H1 (cell line): ENCODE results near the gene APBA2. TPM values are rescaled to one million over a fixed set of nuclear protein-coding genes. Genes with fewer than 3 reads are reported as not detected.

Experiments used
- CTCF ChIA-PET: fragments of 300-600 bp; sonication (Branson Sonifier 250); formaldehyde crosslinking; loops from one replicate; lab custom pipeline; 2021; ENCODE audit not compliant: partially characterized antibody; lab: Charles Lee
- POLR2A ChIA-PET: fragments of 300-600 bp; sonication (Branson Sonifier 250); formaldehyde crosslinking; loops from one replicate; lab custom pipeline; 2021; ENCODE audit warnings: inconsistent platforms; ENCODE audit not compliant: partially characterized antibody; lab: Charles Lee
- DNase-seq, 2 experiments: peaks; one replicate each; pipeline versions ENCODE4 v3.0.0 to v3.0.0-alpha.2; 2010 to 2022; ENCODE audit warnings: low spot score in 2 of 2, low read depth in 1 of 2, mixed read lengths in 1 of 2
- FAIRE-seq: peaks from 2 replicates; lab custom pipeline; 2011; peaks lifted over from hg19 to GRCh38; lab: Jason Lieb, UNC
- H2AFZ ChIP-seq: 2 replicates; pipeline ENCODE4 v1.8.1; 2012; ENCODE audit warnings: low read length, inconsistent platforms
- H2AK5ac ChIP-seq: 2 replicates; pipeline ENCODE4 v1.6.1; 2013; ENCODE audit warnings: low read depth, low read length
- H2BK120ac ChIP-seq: replicated peaks from 2 replicates; pipeline ENCODE3; 2013; ENCODE audit warnings: low read depth, low read length, inconsistent platforms
- H2BK12ac ChIP-seq: 2 replicates; pipeline ENCODE4 v1.6.1; 2013; ENCODE audit warnings: low read depth, low read length
- H2BK15ac ChIP-seq: 2 replicates; pipeline ENCODE4 v1.6.1; 2013; ENCODE audit warnings: low read length
- H2BK20ac ChIP-seq: 2 replicates; pipeline ENCODE4 v1.6.1; 2013; ENCODE audit warnings: low read length
- H2BK5ac ChIP-seq: 2 replicates; pipeline ENCODE4 v1.6.1; 2013; ENCODE audit warnings: low read depth, low read length
- H3K14ac ChIP-seq: 2 replicates; pipeline ENCODE4 v1.6.1; 2013; ENCODE audit warnings: inconsistent platforms; ENCODE audit not compliant: insufficient read length
- H3K18ac ChIP-seq: 2 replicates; pipeline ENCODE4 v1.6.1; 2013; ENCODE audit warnings: low read length; ENCODE audit errors: extremely low read depth
- H3K23ac ChIP-seq: 2 replicates; pipeline ENCODE4 v1.6.1; 2013; ENCODE audit warnings: inconsistent platforms; ENCODE audit not compliant: insufficient read length
- H3K23me2 ChIP-seq: 2 replicates; pipeline ENCODE4 v1.6.1; 2013; ENCODE audit warnings: low read depth, low read length
- H3K27ac ChIP-seq: 2 replicates; pipeline ENCODE4 v1.6.1; 2011; ENCODE audit warnings: low read depth, low read length, inconsistent platforms
- H3K27me3 ChIP-seq, 4 experiments: replicated peaks in 1 of 4; 1 replicate in 1 of 4; 2 replicates in 3 of 4; pipeline versions ENCODE4 v1.6.1 to v1.8.1; 2011 to 2013; ENCODE audit warnings: low read length in 3 of 4, mild to moderate bottlenecking in 3 of 4, inconsistent platforms in 2 of 4, mixed read lengths in 2 of 4, moderate library complexity in 1 of 4; ENCODE audit not compliant: control insufficient read depth in 3 of 4, insufficient read depth in 3 of 4; ENCODE audit errors: extremely low read depth in 1 of 4
- H3K36me3 ChIP-seq, 4 experiments: 2 replicates each; pipeline versions ENCODE4 v1.6.1 to v1.8.1; 2011 to 2013; ENCODE audit warnings: mild to moderate bottlenecking in 4 of 4, low read length in 3 of 4, moderate library complexity in 2 of 4, control low read depth in 1 of 4, inconsistent platforms in 1 of 4; ENCODE audit not compliant: insufficient read depth in 4 of 4, control insufficient read depth in 2 of 4
- H3K4ac ChIP-seq: replicated peaks from 2 replicates; pipeline ENCODE3; 2013; ENCODE audit warnings: low read length, low read depth, mixed read lengths, inconsistent platforms; ENCODE audit not compliant: insufficient read length
- H3K4me1 ChIP-seq, 4 experiments: replicated peaks in 1 of 4; 1 replicate in 1 of 4; 2 replicates in 3 of 4; pipeline versions ENCODE4 v1.6.1 to v1.8.1; 2011 to 2013; ENCODE audit warnings: low read length in 3 of 4, inconsistent platforms in 2 of 4, mixed read lengths in 1 of 4; ENCODE audit not compliant: insufficient read depth in 4 of 4, control insufficient read depth in 3 of 4
- H3K4me2 ChIP-seq, 2 experiments: 2 replicates each; pipeline versions ENCODE4 v1.6.1 to v1.8.1; 2011 to 2013; ENCODE audit warnings: low read depth in 2 of 2, low read length in 2 of 2, control low read depth in 1 of 2, inconsistent platforms in 1 of 2, mild to moderate bottlenecking in 1 of 2; ENCODE audit not compliant: insufficient read depth in 1 of 2
- H3K4me3 ChIP-seq, 4 experiments: fragments of 200-600, 300-600 bp in 1 of 4; sonication (generic), shearing (Covaris generic), sonication (Bioruptor Twin) in 1 of 4; 2 replicates each; pipeline versions ENCODE4 v1.5.1 to v1.8.1; 2011 to 2016; ENCODE audit warnings: low read length in 4 of 4, low read depth in 3 of 4, control low read depth in 2 of 4, inconsistent platforms in 2 of 4, mild to moderate bottlenecking in 2 of 4, mixed read lengths in 1 of 4, moderate library complexity in 1 of 4; ENCODE audit not compliant: insufficient read depth in 2 of 4; ENCODE audit errors: extremely low read depth in 1 of 4
- H3K56ac ChIP-seq: replicated peaks from 2 replicates; pipeline ENCODE3; 2013; ENCODE audit warnings: low read depth, mild to moderate bottlenecking, mixed read lengths, low read length, inconsistent platforms; ENCODE audit not compliant: insufficient read length
- H3K79me1 ChIP-seq: 2 replicates; pipeline ENCODE4 v1.6.1; 2013; ENCODE audit warnings: low read depth, low read length, control low read depth
- H3K79me2 ChIP-seq, 2 experiments: 2 replicates each; pipeline versions ENCODE4 v1.6.1 to v1.8.1; 2012 to 2013; ENCODE audit warnings: low read length in 2 of 2, mild to moderate bottlenecking in 2 of 2, inconsistent platforms in 1 of 2; ENCODE audit not compliant: insufficient read depth in 2 of 2, control insufficient read depth in 1 of 2
- H3K9ac ChIP-seq, 4 experiments: replicated peaks in 1 of 4; 1 replicate in 1 of 4; 2 replicates in 3 of 4; pipeline versions ENCODE4 v1.6.1 to v1.8.1; 2011 to 2013; ENCODE audit warnings: low read depth in 3 of 4, low read length in 3 of 4, control low read depth in 2 of 4, mild to moderate bottlenecking in 2 of 4, moderate library complexity in 2 of 4, inconsistent platforms in 1 of 4; ENCODE audit errors: extremely low read depth in 1 of 4
- H3K9me3 ChIP-seq, 2 experiments: 2 replicates each; pipeline versions ENCODE4 v1.6.1 to v1.8.1; 2012 to 2013; ENCODE audit warnings: mild to moderate bottlenecking in 2 of 2, moderate library complexity in 2 of 2, control low read depth in 1 of 2, inconsistent platforms in 1 of 2, low read depth in 1 of 2, low read length in 1 of 2, mixed read lengths in 1 of 2; ENCODE audit not compliant: insufficient read depth in 2 of 2
- H4K20me1 ChIP-seq, 2 experiments: replicated peaks in 1 of 2; 2 replicates each; pipeline versions ENCODE3 to v1.8.1; 2011 to 2013; ENCODE audit warnings: inconsistent platforms in 2 of 2, low read length in 2 of 2, mild to moderate bottlenecking in 1 of 2; ENCODE audit not compliant: insufficient read depth in 2 of 2, control insufficient read depth in 1 of 2
- H4K5ac ChIP-seq: 2 replicates; pipeline ENCODE4 v1.6.1; 2013; ENCODE audit warnings: low read length, low read depth, mixed read lengths, inconsistent platforms; ENCODE audit not compliant: insufficient read length
- H4K8ac ChIP-seq: 2 replicates; pipeline ENCODE4 v1.8.0; 2013; ENCODE audit warnings: mild to moderate bottlenecking, moderate library complexity, low read length, inconsistent platforms; ENCODE audit not compliant: insufficient read depth; ENCODE audit errors: extremely low read depth
- H4K91ac ChIP-seq: replicated peaks from 2 replicates; pipeline ENCODE3; 2013; ENCODE audit warnings: low read length, mixed read lengths, inconsistent platforms; ENCODE audit not compliant: insufficient read length
- ASH2L ChIP-seq: fragments of 200-600, 300-600 bp; sonication (generic); IDR thresholded peaks from one replicate; pipeline ENCODE4 v1.7.1; 2017; ENCODE audit warnings: low read length
- BACH1 ChIP-seq: IDR thresholded peaks from 2 replicates; pipeline ENCODE4 v1.6.1; 2012; ENCODE audit warnings: low read length, improper control_type of control experiment
- CBX5 ChIP-seq: fragments of 300-800, 300-1000 bp; sonication (generic); IDR thresholded peaks from 2 replicates; pipeline ENCODE4 v1.7.1; 2016; ENCODE audit warnings: antibody characterized with exemption, low read length, low read depth
- CTBP2 ChIP-seq: IDR thresholded peaks from 2 replicates; pipeline ENCODE4 v1.7.0; 2011; ENCODE audit warnings: borderline replicate concordance, mild to moderate bottlenecking, moderate library complexity, mixed read lengths, low read length; ENCODE audit not compliant: insufficient read depth, insufficient read length
- EGR1 ChIP-seq: IDR thresholded peaks from 2 replicates; pipeline ENCODE4 v1.6.1; 2011; ENCODE audit warnings: low read depth, low read length, borderline replicate concordance
- EP300 ChIP-seq, 2 experiments: IDR thresholded peaks; 1 replicate in 1 of 2; 2 replicates in 1 of 2; pipeline ENCODE4 v1.6.1; 2011 to 2012; ENCODE audit warnings: low read depth in 2 of 2, low read length in 2 of 2, mild to moderate bottlenecking in 2 of 2, borderline replicate concordance in 1 of 2, inconsistent platforms in 1 of 2, moderate library complexity in 1 of 2
- HDAC2 ChIP-seq, 2 experiments: fragments of 300-600 bp in 1 of 2; sonication (generic) in 1 of 2; IDR thresholded peaks; 2 replicates each; pipeline ENCODE4 v1.6.1; 2011 to 2012; ENCODE audit warnings: low read depth in 2 of 2, low read length in 2 of 2, mild to moderate bottlenecking in 2 of 2, moderate library complexity in 2 of 2, borderline replicate concordance in 1 of 2, inconsistent platforms in 1 of 2
- KDM5A ChIP-seq: fragments of 200-600 bp; IDR thresholded peaks from 2 replicates; pipeline ENCODE4 v1.7.1; 2012; ENCODE audit warnings: mild to moderate bottlenecking, low read length, inconsistent platforms, mixed read lengths
- NRF1 ChIP-seq: IDR thresholded peaks from 2 replicates; pipeline ENCODE4 v1.6.1; 2011; ENCODE audit warnings: mild to moderate bottlenecking, low read depth, low read length, improper control_type of control experiment
- POLR2A ChIP-seq, 2 experiments: IDR thresholded peaks; 1 replicate in 1 of 2; 2 replicates in 1 of 2; pipeline ENCODE4 v1.6.1; 2011; ENCODE audit warnings: low read depth in 2 of 2, low read length in 2 of 2, mild to moderate bottlenecking in 2 of 2; ENCODE audit errors: control extremely low read depth in 1 of 2
- SIX5 ChIP-seq: IDR thresholded peaks from 2 replicates; pipeline ENCODE4 v1.6.1; 2011; ENCODE audit warnings: mild to moderate bottlenecking, low read depth, low read length
- SUZ12 ChIP-seq: fragments of 200-600 bp; sonication (generic); IDR thresholded peaks from 2 replicates; pipeline ENCODE4 v1.6.1; 2012; ENCODE audit warnings: mild to moderate bottlenecking, inconsistent platforms, low read length, moderate library complexity, mixed read lengths
- TAF7 ChIP-seq: optimal IDR thresholded peaks from 2 replicates; pipeline ENCODE3; 2011; ENCODE audit warnings: low read depth, mild to moderate bottlenecking, inconsistent platforms, low read length, moderate library complexity, borderline replicate concordance
- TCF12 ChIP-seq: IDR thresholded peaks from 2 replicates; pipeline ENCODE4 v1.6.1; 2011; ENCODE audit warnings: low read depth, mild to moderate bottlenecking, low read length
- WGBS, 2 experiments: shearing (Covaris generic) in 1 of 2; methylation state at CpG; one replicate each; pipeline versions ENCODE4 v1.1.6 to v1.1.7; 2013 to 2015; ENCODE audit warnings: low lambda C conversion rate in 2 of 2, mixed read lengths in 2 of 2, inconsistent platforms in 1 of 2, low coverage in 1 of 2, missing lambda C conversion rate in 1 of 2; ENCODE audit not compliant: insufficient replicate concordance in 2 of 2, insufficient coverage in 1 of 2, insufficient read length in 1 of 2; ENCODE audit errors: extremely low coverage in 1 of 2, missing lambda C conversion rate in 1 of 2; 5-methylcytosine and 5-hydroxymethylcytosine counted together
- polyA plus RNA-seq, 7 experiments: library from polyadenylated mRNA; depleted of rRNA in 3 of 7; stranded (reverse) in 5 of 7; unstranded in 2 of 7; fragments of >200 nt in 5 of 7; fragments of 200-250 nt in 2 of 7; gene quantifications; 1 replicate in 5 of 7; 2 replicates in 1 of 7; 4 replicates in 1 of 7; pipeline versions ENCODE4 v1.2.1 to v1.2.3, GENCODE V29; 2011 to 2013; ENCODE audit warnings: missing spikeins in 2 of 7, mixed read lengths in 2 of 7
- total RNA-seq: library from RNA; stranded (reverse); fragmentation: NEBNext Ultra II Directional; extraction: Animal tissue kit (Norgen Biotek cat#: 25700); gene quantifications from 2 replicates; pipeline ENCODE4 v1.2.1, GENCODE V29; 2021

The APBA2 gene
- total and polyA plus RNA-seq, 2 of the 8 experiments (the other 6 are each of a cell fraction or from before 2014, with no cell fraction given), result 15.5 to 19.0 TPM

DNA sequence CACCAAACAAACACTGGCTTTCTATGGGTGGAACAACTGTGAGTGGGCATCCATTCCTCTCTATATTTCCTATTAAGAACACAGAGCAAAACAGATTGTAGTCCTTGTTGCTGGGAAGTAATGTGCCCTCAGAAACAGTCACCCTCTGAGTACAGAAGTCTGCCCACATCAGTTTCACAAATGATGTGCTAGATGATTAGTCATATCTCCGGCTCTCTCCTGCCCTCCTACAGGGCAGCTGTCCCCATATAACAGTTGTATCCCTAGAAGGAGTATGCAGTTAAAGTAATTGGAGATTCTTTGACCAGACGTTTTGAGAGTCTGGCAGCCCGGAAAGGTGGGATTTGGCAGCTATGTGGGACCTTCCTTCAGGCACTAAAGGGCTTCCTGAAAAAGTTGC, 159.9 kb downstream of the APBA2 start:
- Histone ChIP-seq H3K9ac (no peak overlapping the region), H2BK120ac (no peak overlapping the region), H2BK20ac (no peak overlapping the region), H3K4me1 (peaks cover 0 to 4% (median 0%) of the 10 kb centered on the region in 4 experiments; a peak in 1 of 7 replicates), H3K79me2 (no peaks in the 10 kb centered on the region), H3K14ac (no peak overlapping the region), H4K5ac (no peak overlapping the region), H3K36me3 (no peaks in the 10 kb centered on the region), H4K8ac (no peak overlapping the region), H3K56ac (no peak overlapping the region), H2BK15ac (no peak overlapping the region), H2BK5ac (no peak overlapping the region), H3K27me3 (no peaks in the 10 kb centered on the region), H3K9me3 (no peaks in the 10 kb centered on the region), H3K23me2 (no peaks in the 10 kb centered on the region), H3K4me2 (no peak overlapping the region), H4K91ac (no peak overlapping the region), H2AFZ (no peak overlapping the region), H3K18ac (no peak overlapping the region), H3K4ac (no peak overlapping the region), H3K79me1 (no peaks in the 10 kb centered on the region; the same call in 1 of the 2 replicates), H3K27ac (no peak overlapping the region), H4K20me1 (no peaks in the 10 kb centered on the region), H2BK12ac (no peak overlapping the region), H2AK5ac (no peak overlapping the region), H3K23ac (no peak overlapping the region), H3K4me3 (no peak overlapping the region)
- ChIA-PET POLR2A (no interaction called here), CTCF (interaction anchor here (0.7 to 0.8 kb wide), 2 partner anchors 43 to 44 kb away, joined by 3 to 4 read pairs; no protein-coding TSS in a partner anchor)
- no peak for FAIRE-seq
- no peak for DNase-seq
- 94% methylated on average over 3 of the region's 3 CpGs; no CpG with 5 or more reads in 1 of the 2 experiments for WGBS, 2 experiments
- TF ChIP-seq BACH1, result no peak
- no peak for TF ChIP-seq CBX5
- no peak for TF ChIP-seq KDM5A
- TF ChIP-seq SIX5, result no peak
- TF ChIP-seq TAF7, result no peak
- no peak for TF ChIP-seq POLR2A (IDR thresholded peaks at IDR 0.05; ENCODE audit: control extremely low read depth in 1 of 2, low read depth in 2 of 2, low read length in 2 of 2)
- TF ChIP-seq HDAC2 (IDR thresholded peaks at IDR 0.05; ENCODE audit: borderline replicate concordance in 1 of 2, low read depth in 2 of 2, low read length in 2 of 2), result no peak
- no peak for TF ChIP-seq CTBP2
- no peak for TF ChIP-seq NRF1
- TF ChIP-seq EGR1, result no peak
- no peak for TF ChIP-seq TCF12
- no peak for TF ChIP-seq SUZ12
- TF ChIP-seq EP300 (IDR thresholded peaks at IDR 0.05; ENCODE audit: borderline replicate concordance in 1 of 2, low read depth in 2 of 2, low read length in 2 of 2), result no peak
- no peak for TF ChIP-seq ASH2L
